ENCODE data around the gene HUNK.
A peak's percentile ranks its signal among the peaks of the same experiment; 100 is the strongest.

HUNK gene

GRCh38 chr21:31872452-31873274, at the start of gene HUNK:
HUNK (plus strand) TSS chr21:31873020; CDS start chr21:31873675, 655 bp downstream.
- H3K4me3 ChIP-seq (ENCODE audit: low read depth, low read length): peak within 1 kb of the TSS; percentile 65
- TF ChIP-seq CTCF (IDR thresholded peaks at IDR 0.05; ENCODE audit: low read depth, low read length): no peak

DNA sequence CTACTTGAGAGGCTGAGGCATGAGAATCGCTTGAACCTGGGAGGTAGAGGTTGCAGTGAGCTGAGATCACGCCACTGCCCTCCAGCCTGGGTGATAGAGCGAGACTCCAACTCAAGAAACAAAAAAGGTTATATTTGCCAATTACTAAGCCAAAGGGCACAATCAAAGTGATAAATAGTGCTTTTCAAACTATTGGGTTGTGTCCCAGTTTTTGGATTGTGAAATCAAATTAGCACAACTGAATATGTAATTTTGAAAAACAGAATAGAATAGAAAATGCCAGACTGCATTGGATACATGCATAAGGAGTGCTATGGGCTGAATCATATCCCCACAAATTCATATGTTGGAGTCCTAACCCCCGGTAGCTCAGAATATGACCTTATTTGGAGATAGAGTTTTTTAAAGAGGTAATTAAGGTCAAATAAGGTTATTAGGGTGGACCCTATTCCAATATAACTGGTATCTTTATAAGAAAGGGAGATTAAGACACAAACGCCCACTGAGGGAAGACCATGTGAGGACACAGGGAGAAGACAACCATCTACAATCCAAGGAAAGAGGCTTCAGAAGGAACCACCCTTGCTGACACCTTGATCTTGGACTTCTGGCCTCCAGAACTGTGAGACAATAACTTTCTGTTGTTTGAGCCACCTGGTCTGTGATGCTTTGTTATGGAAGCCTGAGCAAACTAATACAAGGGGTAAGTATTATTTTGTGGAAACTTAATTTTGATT, 42.9 kb upstream of the HUNK start:
- H3K4me3 ChIP-seq (ENCODE audit: low read depth, low read length): no peak overlapping the region
- no peak for TF ChIP-seq CTCF (IDR thresholded peaks at IDR 0.05; ENCODE audit: low read depth, low read length)

- no peak for TF ChIP-seq CTCF (IDR thresholded peaks at IDR 0.05; ENCODE audit: low read depth, low read length)
- no peak overlapping the region for H3K4me3 ChIP-seq (ENCODE audit: low read depth, low read length)
Measured at GRCh38 chr21:31830701-31831100, 42.1 kb upstream of the HUNK start.

DNA sequence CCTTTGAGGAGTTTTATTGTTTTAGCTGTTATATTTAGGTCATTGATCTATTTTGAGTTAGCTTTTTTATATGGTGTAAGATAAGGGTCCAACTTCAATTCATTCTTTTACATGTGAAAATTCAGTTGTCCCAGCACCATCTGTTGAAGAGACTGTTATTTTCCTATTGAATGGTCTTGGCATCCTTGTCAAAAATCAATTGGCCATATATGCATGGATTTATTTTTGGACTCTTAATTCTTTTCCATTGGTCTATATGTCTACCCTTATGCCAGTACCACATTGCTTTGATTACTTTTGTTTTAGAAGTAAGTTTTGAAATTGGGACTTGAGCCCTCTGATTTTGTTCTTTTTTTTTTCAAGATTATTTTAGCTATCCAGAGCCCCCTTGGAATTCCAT, 35.8 kb upstream of the HUNK start:
- TF ChIP-seq CTCF (IDR thresholded peaks at IDR 0.05; ENCODE audit: low read depth, low read length): no peak
- no peak overlapping the region for H3K4me3 ChIP-seq (ENCODE audit: low read depth, low read length)

DNA sequence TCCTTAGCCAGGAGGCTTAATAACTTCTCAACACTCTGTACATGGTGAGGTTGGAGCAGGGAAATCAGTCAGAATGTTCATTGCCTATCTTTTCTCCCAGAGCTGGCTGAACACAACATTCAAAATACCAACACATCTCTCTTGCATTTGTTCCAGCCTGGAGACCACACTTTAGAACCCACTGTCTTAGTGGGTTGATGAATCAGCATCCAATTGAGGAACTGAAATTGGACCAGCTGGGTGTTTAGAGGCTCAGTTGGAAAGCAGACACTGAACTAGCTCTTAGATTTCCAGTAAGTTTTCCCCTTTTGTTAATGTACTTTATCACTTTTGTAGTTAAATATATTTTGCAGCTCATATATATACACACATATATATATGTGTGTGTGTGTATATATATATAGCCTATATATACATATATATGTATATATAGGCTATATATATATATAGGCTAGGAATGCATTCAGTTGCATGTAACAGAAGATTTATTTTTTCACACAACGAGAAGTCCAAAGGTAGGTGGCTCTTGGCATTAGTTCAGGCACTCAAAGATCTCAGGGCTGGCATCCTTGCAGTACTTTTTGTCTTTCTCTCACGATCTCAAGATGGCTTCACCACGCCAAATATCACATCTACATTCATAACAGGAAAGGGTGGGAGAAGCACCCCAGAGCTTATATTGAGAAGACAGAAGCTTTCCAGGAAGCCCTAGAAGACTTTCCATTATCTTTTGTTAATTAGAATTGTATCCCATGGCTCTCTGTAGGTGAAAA, 35.0 kb upstream of the HUNK start:
- no peak overlapping the region for H3K4me3 ChIP-seq (ENCODE audit: low read depth, low read length)
- TF ChIP-seq CTCF (IDR thresholded peaks at IDR 0.05; ENCODE audit: low read depth, low read length): no peak

DNA sequence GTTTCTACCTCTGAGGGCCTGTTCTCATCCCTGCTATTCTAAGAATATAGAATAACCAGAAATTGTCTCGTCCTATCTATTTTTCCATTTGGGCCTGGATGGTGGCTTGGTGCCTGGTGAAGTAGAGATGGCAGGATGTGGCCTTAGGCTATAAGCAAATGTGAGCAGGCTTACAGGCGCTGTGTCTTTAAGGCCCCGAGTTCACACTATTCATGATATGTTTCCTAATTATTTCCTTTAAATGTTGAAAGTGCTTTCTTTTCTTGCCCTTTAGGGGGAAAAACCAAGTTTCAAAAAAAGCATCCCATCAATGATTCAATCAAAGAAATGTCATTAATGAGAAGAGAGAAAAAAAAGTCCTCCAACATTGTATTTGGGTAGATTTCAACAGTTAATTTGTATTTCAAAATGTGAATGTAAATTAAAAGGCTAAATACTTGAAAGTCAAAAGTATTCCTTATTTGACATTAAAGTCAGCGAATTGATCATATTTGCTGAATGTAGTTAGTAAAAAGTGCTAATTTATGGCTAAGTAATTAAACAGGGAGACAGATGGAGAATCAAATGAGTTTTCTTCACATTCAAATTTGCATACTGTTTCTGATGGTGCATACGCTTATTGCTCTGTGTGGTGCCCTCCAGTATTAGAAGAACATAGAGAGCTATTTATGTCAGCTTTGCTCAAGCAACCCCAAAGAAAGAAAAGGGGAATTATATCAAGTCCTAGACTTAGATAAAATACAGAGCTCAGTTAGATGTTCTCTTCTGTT, 34.0 kb upstream of the HUNK start:
- no peak for TF ChIP-seq CTCF (IDR thresholded peaks at IDR 0.05; ENCODE audit: low read depth, low read length)
- H3K4me3 ChIP-seq (ENCODE audit: low read depth, low read length): no peak overlapping the region
